ENCODE measurements around the gene MINDY4B.

GRCh38 chr3:150830745-150831144, 74.5 kb downstream of the MINDY4B start:
- no peak for TF ChIP-seq POLR2A (IDR thresholded peaks at IDR 0.05)
- no peak for TF ChIP-seq CTCF (IDR thresholded peaks at IDR 0.05)
